K562 (cell line): ENCODE data around the gene CARD9. TPM values are rescaled to one million over a fixed set of nuclear protein-coding genes. Genes with fewer than 3 reads are reported as not detected.
A peak's percentile ranks its signal among the peaks of the same experiment; 100 is the strongest.

Source experiments
- ATAC-seq: fragments of 200-7000 bp; cut with Tn5 transposase; 3 replicates; pipeline ENCODE4 v1.9.1; 2020; ENCODE audit warnings: moderate library complexity
- BruUV-seq: library from RNA; stranded (reverse); fragments of 400-500 nt; replicated peaks from 2 replicates; lab custom pipeline; 2021; lab: Mats Ljungman, UMichigan
- CTCF ChIA-PET: fragments of 300-600 bp; formaldehyde crosslinking; extraction: SDS; loops from one replicate; lab custom pipeline; 2021; ENCODE audit warnings: low intra/inter-chr PET ratio; lab: Yijun Ruan, JAX
- POLR2A ChIA-PET: fragments of 300-600, 350-650 bp; sonication (Branson Sonifier 250); formaldehyde crosslinking; extraction: SDS; loops from one replicate; lab custom pipeline; 2021; ENCODE audit warnings: antibody characterized with exemption, inconsistent platforms; lab: Yijun Ruan, JAX
- DNase-seq, 4 experiments: peaks; one replicate each; pipeline versions ENCODE4 v3.0.0 to v3.0.0-alpha.2; 2011 to 2018; ENCODE audit warnings: low spot score in 3 of 4, mixed read lengths in 3 of 4; ENCODE audit errors: extremely low read depth in 1 of 4
- FAIRE-seq: peaks from 2 replicates; lab custom pipeline; 2011; peaks lifted over from hg19 to GRCh38; lab: Jason Lieb, UNC
- H2AFZ ChIP-seq: 2 replicates; pipeline ENCODE4 v1.6.0; 2011; ENCODE audit warnings: low read depth, low read length, control low read depth, inconsistent platforms
- H3K27ac ChIP-seq: fragments of 200-600 bp; 3 replicates; pipeline ENCODE4 v1.8.0; 2011; ENCODE audit warnings: low read depth, mild to moderate bottlenecking, control low read depth, inconsistent platforms, low read length, moderate library complexity, mixed read lengths; ENCODE audit errors: extremely low read depth
- H3K27me3 ChIP-seq, 2 experiments: fragments of 300-600 bp in 1 of 2; 2 replicates in 1 of 2; 3 replicates in 1 of 2; pipeline versions ENCODE4 v1.6.0 to v1.8.0; 2011; ENCODE audit warnings: inconsistent platforms in 2 of 2, low read length in 2 of 2, mild to moderate bottlenecking in 1 of 2, mixed read lengths in 1 of 2, moderate library complexity in 1 of 2; ENCODE audit not compliant: control insufficient read depth in 2 of 2, insufficient read depth in 2 of 2
- H3K36me3 ChIP-seq: fragments of 300-600 bp; 3 replicates; pipeline ENCODE4 v1.8.0; 2011; ENCODE audit warnings: mild to moderate bottlenecking, low read length, inconsistent platforms; ENCODE audit not compliant: control insufficient read depth, insufficient read depth
- H3K4me1 ChIP-seq, 2 experiments: fragments of 200-600 bp in 1 of 2; replicated peaks in 1 of 2; 2 replicates in 1 of 2; 3 replicates in 1 of 2; pipeline versions ENCODE4 v1.5.1 to v1.8.0; 2011; ENCODE audit warnings: inconsistent platforms in 2 of 2, low read length in 2 of 2, mild to moderate bottlenecking in 1 of 2, mixed read lengths in 1 of 2, moderate library complexity in 1 of 2; ENCODE audit not compliant: control insufficient read depth in 2 of 2, insufficient read depth in 2 of 2
- H3K4me2 ChIP-seq: 2 replicates; pipeline ENCODE4 v1.6.1; 2011; ENCODE audit warnings: low read length, control low read depth, inconsistent platforms, mixed read lengths; ENCODE audit not compliant: insufficient read depth
- H3K4me3 ChIP-seq: fragments of 200-600 bp; sonication (generic), shearing (Covaris generic); 2 replicates; pipeline ENCODE4 v1.5.1; 2016; ENCODE audit warnings: control low read depth, inconsistent platforms
- H3K79me2 ChIP-seq: fragments of 200-600 bp; 3 replicates; pipeline ENCODE4 v1.8.0; 2011; ENCODE audit warnings: low read length, inconsistent platforms; ENCODE audit not compliant: control insufficient read depth, insufficient read depth
- H3K9ac ChIP-seq, 2 experiments: 2 replicates each; pipeline versions ENCODE4 v1.6.0 to v1.6.1; 2011; ENCODE audit warnings: low read depth in 2 of 2, low read length in 2 of 2, control low read depth in 1 of 2, inconsistent platforms in 1 of 2, mild to moderate bottlenecking in 1 of 2, mixed read lengths in 1 of 2; ENCODE audit not compliant: insufficient read depth in 1 of 2
- H3K9me1 ChIP-seq: one replicate; pipeline ENCODE4 v1.6.0; 2011; ENCODE audit warnings: inconsistent platforms, mild to moderate bottlenecking, low read length, moderate library complexity; ENCODE audit not compliant: control insufficient read depth, insufficient read depth
- H3K9me3 ChIP-seq: replicated peaks from 2 replicates; pipeline ENCODE4 v1.5.1; 2011; ENCODE audit warnings: low read depth, low read length, inconsistent platforms; ENCODE audit not compliant: control insufficient read depth, insufficient read depth
- H4K20me1 ChIP-seq: replicated peaks from 2 replicates; pipeline ENCODE4 v1.6.1; 2011; ENCODE audit warnings: low read length, inconsistent platforms, mixed read lengths; ENCODE audit not compliant: control insufficient read depth, insufficient read depth
- CHAMP1 ChIP-seq: fragments of 450-650 bp; IDR thresholded peaks from 2 replicates; pipeline ENCODE4 v1.6.1; 2016; ENCODE audit warnings: mild to moderate bottlenecking
- HNRNPL ChIP-seq: fragments of 200-400 bp; formaldehyde crosslinking; IDR thresholded peaks from 2 replicates; pipeline ENCODE4 v1.6.1; 2017; ENCODE audit warnings: low read depth, mild to moderate bottlenecking, low read length
- WGBS: fragments of 100-300 bp; shearing (Covaris generic); methylation state at CpG from one replicate; pipeline ENCODE4 v1.1.6; 2016; ENCODE audit warnings: low coverage, mixed read lengths; ENCODE audit not compliant: insufficient coverage; ENCODE audit errors: missing lambda C conversion rate; 5-methylcytosine and 5-hydroxymethylcytosine counted together
- in situ Hi-C: fragments of 300-500 bp; cut with MboI; formaldehyde crosslinking; loops from 4 replicates; pipeline ENCODE4 v1.15.0; 2018; ENCODE audit warnings: inconsistent platforms, mixed read lengths
- intact Hi-C: fragments of 100-400 bp; cut with micrococcal nuclease; formaldehyde crosslinking; loops from 2 replicates; pipeline ENCODE4 v1.14.2; 2022
- polyA plus RNA-seq, 8 experiments: library from polyadenylated mRNA; depleted of rRNA in 4 of 8; stranded (reverse) in 5 of 8; unstranded in 3 of 8; fragments of >200 nt; fragmentation: Nextera tagmentation in 2 of 8; fragmentation: Illumina TruSeq in 1 of 8; extraction: Ambion mirVana in 2 of 8; extraction: Trizol in 1 of 8; gene quantifications; 2 replicates each; pipeline versions ENCODE4 v1.2.1 to v1.2.3, GENCODE V29; 2011 to 2014; ENCODE audit warnings: inconsistent platforms in 1 of 8, missing spikeins in 1 of 8
- total RNA-seq, 7 experiments: library from RNA; depleted of rRNA in 6 of 7; stranded (reverse); fragments of >200 nt in 6 of 7; fragmentation: Illumina TruSeq in 2 of 7; extraction: Trizol in 2 of 7; gene quantifications; 2 replicates each; pipeline versions ENCODE4 v1.2.1 to v1.2.3, GENCODE V29; 2011 to 2021; ENCODE audit warnings: low replicate concordance in 1 of 7

Gene CARD9
- total and polyA plus RNA-seq, 9 of the 15 experiments (the other 6 are each of a cell fraction or from before 2014, with no cell fraction given), result 1.7 to 53.0 (median 9.7) TPM

- intact Hi-C loops, result no loop called here
- Histone ChIP-seq H3K27ac (no peak overlapping the region), H3K9me3 (no peaks in the 10 kb centered on the region), H3K36me3 (no peaks in the 10 kb centered on the region), H2AFZ (no peak overlapping the region)
- FAIRE-seq (no peak), DNase-seq (no peak)
- 53% methylated on average over 9 of the region's 14 CpGs for WGBS
- in situ Hi-C loops, result loop anchor here (25.0 kb wide), 1 partner anchor 289 kb away; no protein-coding TSS in a partner anchor
- CTCF ChIA-PET, result no interaction called here
- TF ChIP-seq HNRNPL (0 out of 2 replicates have a peak, but pooled peaks have one; percentile 32), CHAMP1 (no peak)
- TF ChIP-seq, all 486 proteins: peak for 1
- peaks cover 12 to 94% of the 10 kb centered on the region in 2 experiments; a peak in 4 of 5 replicates for H3K4me1 ChIP-seq
- POLR2A ChIA-PET, result no interaction called here
- peaks cover 6% of the 10 kb centered on the region for H3K9me1 ChIP-seq
- no peaks in the 10 kb centered on the region for H3K27me3 ChIP-seq
- no peak overlapping the region for H3K4me3 ChIP-seq
- no TSS peak for BruUV-seq
- H4K20me1 ChIP-seq, result no peaks in the 10 kb centered on the region; the same call in 1 of the 2 replicates
- peak overlapping the region in 1 of 2 experiments; percentile 9; a peak in 1 of 4 replicates for H3K9ac ChIP-seq
- ATAC-seq, result no peak
- no peak overlapping the region for H3K4me2 ChIP-seq
- H3K79me2 ChIP-seq, result no peaks in the 10 kb centered on the region
Measured at GRCh38 chr9:136348691-136349090, 24.8 kb downstream of the CARD9 start.
